GM21367 (cell line): Measurements from ENCODE around the gene DNAJB1.
"Not testable (repeated sequence)": the region's sequence is repeated elsewhere in the genome, so short reads cannot be mapped to it uniquely, and the experiment has no call there.

Experiments
- ATAC-seq: cut with Tn5 transposase; IDR thresholded peaks from one replicate; pipeline ENCODE4 v1.9.1; 2021; ENCODE audit not compliant: unreplicated experiment

The DNAJB1 gene

DNA sequence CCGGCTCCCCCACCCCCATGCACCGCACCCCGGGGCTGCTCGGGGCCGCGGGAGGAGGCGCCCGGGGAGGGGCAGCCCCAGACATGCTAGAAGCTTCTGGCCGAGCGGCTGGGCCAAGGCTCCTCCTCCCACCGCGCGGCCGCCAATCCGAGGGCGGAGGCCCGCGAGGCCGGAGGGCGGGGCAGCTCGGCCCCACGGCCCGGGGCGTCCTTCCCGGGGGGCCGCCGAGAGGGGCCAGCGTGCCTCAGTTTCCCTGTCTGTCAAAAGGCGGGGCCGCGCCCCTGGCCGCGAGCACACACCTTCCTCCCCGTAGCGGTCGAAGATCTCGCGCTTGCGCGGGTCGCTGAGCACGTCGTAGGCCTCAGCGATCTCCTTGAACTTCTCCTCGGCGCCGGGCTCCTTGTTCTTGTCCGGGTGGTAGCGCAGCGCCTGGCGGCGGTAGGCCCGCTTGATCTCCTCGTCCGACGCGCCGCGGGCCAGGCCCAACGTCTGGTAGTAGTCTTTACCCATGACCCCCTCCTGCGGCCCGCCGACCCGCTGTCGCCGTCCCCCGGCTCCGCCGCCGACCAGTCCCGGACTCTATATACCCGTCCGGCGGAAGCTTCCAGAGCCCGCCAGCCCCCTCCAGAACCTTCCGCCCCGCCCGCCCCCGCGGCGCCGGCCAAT is at the start of gene DNAJB1:
Gene DNAJB1, minus strand, starts transcription at position 558 of the 666 bp plus-strand sequence. Its CDS starts 48 bp downstream, at position 510.
- ATAC-seq, result peak; percentile 47

DNA sequence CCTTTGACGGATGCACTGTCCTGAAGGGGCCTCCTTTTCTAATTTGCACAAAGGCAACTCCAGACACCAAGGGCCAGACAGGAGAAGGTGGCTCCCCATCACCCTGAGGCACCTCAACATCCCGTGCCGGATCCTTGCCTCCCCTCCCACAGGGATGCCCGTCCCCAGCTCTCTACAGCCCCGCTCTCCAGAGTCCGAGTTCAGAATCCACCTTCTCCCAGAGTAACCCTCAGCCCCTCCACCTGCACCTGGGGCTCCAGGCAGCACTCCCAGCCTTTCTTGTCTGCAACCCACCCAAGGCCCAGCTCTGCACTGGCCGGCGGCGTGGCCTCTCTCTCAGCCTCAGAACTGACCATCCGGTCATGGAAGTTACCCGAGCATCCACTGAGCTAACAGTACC is 48.9 kb upstream of the DNAJB1 start:
- ATAC-seq, result no peak

DNA sequence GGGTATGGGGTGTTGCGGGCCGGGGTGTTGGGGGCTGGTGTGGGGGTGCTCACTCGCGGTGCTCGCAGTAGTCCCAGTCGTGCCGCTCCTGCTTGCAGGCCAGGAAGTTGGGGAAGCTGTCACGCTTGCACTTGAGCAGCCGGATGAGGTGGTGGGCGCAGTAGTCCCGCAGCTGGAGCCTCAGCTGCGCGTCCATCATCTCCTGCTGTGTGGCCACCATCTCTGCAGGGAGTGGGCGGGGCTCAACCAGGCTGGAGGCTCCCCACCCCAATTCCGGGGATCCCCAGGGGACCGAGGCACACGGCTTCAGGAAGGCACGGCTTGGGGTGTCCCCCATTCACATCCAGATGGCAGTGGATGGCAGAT is 48.5 kb upstream of the DNAJB1 start:
- ATAC-seq, result no peak

DNA sequence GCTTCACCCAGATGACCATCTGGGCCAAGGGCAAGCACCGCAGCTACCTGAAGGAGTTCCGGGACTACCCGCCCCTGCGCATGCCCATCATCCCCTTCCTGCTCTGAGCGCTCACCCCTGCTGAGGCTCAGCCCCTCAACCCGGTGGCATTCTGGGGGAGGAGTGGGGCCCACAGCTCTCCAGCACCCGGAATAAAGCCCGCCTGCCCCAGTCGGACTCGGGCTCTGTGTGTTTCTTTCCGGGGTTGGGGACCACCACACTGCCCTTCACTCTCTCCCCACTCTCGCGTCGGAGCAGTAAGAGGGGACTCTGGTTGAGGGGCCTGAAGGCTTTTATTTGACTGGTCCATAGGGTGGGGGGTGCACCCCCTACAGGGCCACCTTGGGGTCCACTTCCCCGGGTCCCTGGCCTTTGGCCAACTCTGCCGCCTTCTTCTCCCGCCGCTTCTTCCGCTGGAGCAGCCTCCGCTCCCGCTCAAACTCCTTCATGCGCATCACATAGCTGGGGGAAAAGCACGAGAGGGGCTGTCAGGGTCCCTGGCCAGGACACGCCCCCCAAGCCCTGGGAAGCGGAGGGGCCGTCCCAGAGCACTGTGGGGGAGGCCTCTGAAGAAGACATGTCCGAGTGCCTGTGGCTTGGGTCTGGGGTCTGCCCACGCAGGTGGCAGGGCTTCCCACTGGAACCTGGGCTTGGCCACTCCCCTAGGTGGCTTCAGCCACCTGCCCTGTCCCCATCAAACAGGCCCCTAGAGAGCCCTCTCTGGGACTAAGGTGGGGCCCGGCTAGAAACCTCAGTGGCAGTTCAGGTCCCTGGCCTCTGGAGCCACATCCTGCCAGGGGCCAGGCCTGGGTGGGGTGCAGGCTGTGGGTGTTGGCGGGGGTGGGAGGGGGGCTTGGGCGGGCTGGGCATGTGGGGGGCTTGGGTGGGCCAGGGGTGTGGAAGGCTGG is 47.8 kb upstream of the DNAJB1 start:
- ATAC-seq, result no peak

DNA sequence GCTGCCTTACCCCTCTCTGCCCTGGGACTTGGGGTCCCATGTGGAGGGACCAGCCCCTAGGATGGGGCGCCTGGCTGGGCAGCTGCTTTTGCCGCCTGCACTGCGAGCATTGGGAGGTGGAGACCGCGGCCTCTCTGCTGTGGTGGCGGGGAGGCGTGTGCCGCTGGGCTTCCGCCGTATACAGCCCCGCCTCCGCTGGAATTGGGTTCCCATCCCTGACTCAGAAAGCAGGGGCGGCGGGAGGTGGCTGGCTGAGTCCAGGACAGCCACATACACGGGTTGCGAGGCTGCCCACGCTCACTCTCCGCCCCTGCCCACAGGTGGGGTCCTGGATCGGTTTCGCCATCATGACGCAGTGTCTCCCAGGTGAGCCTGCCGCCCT is 47.1 kb upstream of the DNAJB1 start:
- ATAC-seq, result no peak

DNA sequence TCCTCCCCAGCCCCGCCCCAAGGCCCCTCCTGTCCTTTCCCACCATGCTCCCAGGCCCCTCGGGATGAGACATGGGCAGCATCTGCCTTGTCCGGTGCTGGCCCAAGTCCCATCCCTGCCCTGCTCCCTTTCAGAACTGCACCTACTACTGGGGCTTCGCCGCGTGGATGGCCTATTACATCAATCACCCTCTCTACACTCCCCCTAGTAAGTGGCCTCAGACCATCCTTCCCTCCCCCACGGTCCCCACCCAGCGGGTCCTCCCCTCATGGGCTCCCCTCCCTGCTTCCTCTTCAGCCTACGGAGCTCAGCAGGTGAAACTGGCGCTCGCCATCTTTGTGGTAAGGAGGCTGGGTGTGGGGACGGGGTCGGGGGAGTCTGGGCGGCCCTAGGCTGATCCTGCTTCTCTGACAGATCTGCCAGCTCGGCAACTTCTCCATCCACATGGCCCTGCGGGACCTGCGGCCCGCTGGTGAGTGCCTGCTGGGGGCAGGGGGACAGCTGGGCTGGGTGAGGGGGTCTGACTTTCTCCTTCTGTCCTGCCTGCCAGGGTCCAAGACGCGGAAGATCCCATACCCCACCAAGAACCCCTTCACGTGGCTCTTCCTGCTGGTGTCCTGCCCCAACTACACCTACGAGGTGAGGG is 46.6 kb upstream of the DNAJB1 start:
- not testable (repeated sequence) for ATAC-seq

DNA sequence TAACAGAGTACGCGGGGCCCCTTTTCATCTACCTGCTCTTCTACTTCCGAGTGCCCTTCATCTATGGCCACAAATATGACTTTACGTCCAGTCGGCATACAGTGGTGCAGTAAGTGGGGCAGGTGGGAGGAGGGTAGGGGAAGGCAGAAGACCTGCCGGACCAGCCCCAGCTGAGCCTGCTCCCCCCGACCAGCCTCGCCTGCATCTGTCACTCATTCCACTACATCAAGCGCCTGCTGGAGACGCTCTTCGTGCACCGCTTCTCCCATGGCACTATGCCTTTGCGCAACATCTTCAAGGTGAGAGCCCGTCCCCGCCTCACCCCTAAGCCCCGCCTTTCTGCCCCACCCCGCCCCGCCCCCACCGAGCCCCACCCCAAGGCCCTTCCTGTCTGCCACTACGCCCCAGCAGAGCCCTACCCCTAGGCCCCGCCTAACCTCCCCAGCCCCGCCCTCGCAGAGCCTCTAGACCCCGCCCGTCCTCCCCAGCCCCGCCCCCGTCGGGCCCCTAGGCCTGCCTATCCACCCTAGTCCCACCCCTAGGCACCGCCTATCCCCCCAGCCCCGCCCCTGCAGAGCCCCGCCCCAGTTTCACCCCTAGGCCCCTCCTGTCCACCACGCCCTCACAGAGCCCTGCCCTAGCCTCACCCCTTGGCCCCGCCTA is 45.9 kb upstream of the DNAJB1 start:
- no peak for ATAC-seq

DNA sequence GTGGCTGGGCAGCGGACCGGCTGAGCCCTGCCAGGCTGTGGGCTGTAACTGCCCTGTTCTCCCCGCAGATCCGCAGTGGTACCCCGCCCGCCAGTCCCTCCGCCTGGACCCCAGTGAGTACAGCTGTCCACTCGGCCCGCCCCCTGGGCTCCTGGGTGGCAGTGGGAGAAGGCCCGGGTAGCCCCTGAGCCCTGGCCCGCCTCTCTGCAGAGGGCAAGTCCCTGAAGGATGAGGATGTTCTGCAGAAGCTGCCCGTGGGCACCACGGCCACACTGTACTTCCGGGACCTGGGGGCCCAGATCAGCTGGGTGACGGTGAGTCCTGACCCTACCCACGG is 45.4 kb upstream of the DNAJB1 start:
- ATAC-seq, result no peak

DNA sequence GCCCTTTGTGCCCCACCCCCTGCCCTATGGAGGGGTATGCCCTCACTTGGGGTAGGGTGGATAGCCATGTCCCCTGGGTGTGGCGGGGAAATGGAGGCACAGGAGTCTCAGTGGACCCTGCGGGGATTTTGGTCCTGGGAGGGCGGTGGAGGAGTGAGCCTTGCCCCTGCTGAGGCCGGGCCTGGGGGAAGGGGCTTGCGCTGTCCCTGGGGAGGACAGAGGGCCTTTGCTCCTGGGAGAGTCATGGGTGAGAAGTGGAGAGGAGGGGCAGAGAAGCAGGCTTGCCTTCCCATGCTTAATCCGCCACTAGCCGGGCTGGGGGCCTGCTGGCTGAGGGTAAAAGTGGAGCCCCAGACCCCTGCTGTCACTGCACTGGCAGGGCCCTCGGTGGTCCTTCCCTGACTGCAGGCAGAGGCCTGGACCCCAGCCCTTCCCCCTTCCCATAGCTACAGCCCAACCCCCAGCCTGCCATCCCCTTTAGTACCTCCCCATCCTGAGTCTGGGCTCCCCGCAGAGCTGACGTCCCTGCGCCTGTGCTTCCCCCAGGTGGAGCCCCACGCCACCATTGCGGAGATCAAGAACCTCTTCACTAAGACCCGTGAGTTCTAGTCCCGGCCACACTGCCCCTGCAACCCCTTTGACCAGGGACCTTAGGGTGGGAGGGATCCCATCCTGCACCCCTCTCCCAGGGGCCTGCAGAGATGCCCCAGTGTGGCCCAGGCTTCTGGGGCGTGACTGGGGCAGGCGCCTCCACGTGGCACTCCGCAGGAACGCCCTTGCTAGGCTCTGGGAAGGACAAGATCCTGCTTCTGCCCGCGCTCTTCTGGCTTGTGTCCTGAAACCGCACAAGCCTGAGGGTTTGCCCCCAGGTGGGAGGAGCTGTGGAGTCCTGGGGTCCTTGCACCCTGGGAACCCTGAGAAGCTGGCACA is 44.7 kb upstream of the DNAJB1 start:
- ATAC-seq, result no peak

DNA sequence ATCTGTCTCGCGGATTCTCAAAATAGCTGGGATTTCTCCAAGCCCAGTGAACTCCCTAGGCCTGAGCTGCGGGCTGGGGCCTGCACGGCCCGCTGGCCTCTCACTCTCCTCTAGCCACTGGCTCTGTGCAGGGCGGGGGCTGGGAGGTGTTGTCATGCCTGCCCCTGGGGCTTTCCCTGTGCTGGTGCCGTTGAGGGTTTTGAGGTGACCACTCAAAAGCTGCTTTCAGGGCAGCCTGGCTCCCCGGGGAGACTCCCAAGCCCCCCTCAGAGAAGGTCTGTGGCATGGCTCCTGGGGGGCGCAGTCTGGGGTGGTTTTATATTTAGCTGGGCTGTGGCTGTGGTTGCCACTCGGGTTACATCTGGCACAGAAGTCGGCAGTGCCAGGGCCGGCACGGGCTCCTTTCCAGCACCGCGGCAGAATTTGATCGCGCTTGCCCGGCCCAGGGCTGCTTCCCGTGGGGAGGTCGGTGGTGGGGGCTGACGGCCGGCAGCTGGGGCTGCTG is 43.7 kb upstream of the DNAJB1 start:
- ATAC-seq, result no peak

DNA sequence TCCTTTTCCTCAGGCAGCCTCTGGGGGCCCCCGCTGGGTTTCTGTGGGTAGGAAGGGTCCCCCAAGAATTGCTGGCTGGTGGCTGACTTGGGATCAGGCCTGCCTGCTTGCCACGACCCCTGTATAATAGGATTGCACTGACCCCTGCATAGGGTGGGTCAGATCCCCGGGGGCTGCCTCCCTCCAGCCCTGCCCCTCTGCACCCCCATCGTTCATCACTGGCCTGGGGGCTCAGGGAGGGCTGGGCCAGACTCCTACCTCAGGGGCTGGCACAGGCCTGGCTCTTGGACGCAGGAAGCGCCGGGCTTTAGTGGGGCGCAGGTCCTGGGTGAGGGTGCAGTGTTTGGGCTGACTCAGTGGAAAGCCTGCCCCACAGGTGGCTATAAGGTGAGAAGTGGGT is 43.1 kb upstream of the DNAJB1 start:
- no peak for ATAC-seq

DNA sequence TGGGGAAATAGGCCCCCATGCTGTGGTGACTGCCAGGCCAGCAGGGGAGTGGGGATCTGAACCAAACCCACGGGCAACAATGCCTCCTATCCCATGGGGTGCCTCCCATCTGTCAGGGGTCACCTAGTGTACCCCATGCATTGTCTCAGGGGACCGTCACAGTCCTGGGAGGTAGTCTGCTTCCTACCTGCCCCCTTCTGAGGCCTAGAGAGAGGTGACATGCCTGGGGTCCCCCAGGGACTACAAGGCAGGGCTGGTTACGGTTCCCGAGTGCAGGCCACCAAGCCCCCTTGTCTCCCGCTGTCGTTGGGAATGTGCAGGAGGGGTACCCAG is 42.5 kb upstream of the DNAJB1 start:
- no peak for ATAC-seq

DNA sequence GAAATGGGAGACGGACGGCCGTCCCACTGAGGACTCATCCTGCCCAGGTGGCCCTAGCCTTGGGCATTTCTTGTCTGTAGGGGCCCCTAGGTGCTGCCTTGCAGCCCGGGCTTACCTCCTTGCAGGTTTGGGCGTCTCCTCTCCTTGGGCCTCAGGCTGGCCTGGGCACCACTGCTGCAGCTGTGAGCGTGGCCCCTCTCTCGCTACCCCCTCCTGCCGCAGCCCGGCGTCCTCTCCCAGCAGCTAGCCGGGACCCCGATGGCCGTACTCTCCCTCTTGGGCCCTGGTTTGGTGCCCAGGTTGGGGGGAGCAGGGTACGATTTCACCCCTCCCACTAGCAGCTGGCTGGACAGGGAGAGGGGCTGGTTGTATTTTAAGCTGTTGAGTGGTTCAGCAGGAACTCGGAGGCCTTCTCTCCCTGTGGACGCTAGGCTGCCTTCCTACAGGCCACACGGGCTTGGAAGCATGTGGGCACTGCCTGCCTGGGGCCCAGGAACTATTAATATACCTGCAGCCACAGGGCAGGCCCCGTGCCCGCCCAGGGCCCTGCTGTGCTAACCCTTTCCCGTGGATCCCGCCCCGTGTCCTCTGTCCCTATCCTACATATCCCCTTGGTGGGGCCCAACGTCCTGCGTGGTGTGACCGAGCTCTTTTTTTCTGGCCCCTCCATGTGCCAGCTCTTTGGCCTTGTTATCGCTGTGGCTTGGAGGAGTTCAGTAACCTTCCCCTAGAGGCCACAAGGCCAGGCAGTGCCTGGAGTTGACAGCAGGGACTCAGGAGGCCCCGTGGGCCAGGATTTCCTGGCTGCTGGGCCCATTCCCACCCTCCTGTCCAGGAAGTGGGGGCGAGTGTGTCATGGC is 41.9 kb upstream of the DNAJB1 start:
- ATAC-seq, result no peak

DNA sequence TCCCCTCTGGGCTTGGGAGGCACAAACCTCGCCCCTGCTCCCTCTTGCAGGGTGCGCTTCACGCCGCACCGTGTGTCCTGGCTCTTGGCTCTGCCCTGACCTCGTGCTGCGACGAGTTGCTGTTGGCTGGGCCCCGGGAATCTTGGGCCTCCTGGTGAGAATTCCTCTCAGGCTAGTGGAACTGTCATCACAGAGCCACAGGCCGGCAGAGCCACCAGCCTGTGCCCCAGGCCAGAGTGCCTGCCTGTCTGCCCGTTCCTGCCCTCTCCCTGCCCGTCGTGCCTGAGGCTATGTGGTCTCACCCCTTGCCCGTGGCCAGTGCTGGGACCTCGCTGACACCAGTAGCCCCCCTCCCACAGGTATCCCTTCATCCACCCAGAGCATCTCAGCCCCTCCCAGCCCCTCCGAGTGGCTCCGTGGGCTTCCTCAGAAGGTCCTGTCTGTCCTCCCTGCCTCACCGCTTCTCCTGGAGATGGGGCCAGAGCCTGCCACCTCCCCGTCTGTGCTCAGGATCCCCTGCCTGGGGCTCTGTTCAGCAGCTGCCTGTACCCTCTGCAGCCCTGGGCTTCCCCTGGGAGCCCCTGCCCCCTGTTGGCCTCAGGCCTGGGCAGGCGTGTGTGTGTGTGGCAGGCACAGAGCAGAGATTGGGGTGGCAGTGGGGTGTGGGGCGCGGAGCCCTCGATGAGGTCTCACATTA is 40.3 kb upstream of the DNAJB1 start:
- ATAC-seq, result no peak

DNA sequence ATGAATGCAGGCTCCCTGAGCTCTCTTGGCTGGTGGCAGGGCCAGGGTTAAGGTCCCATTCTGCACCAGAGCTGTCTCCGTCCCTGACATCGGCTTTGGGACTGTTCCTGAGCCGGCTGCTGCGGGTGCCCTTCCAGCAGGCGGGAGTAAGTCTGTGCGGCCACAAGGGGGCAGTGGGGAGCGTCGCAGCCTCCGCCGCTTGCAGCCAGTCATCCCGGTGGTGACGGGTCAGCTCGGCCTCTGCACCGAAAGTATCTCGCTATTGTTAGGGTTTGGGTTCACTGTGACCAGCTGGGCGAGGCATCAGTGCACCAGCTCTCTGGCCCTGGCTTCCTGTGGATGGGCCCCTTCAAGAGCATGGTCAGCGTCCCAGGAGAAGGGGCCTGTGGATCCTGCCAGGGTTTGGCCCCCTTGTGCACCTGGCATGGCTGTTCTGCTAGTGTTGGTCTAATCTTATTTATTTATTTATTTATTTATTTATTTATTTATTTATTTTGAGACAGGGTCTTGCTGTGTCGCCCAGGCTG is 38.5 kb upstream of the DNAJB1 start:
- ATAC-seq, result no peak

DNA sequence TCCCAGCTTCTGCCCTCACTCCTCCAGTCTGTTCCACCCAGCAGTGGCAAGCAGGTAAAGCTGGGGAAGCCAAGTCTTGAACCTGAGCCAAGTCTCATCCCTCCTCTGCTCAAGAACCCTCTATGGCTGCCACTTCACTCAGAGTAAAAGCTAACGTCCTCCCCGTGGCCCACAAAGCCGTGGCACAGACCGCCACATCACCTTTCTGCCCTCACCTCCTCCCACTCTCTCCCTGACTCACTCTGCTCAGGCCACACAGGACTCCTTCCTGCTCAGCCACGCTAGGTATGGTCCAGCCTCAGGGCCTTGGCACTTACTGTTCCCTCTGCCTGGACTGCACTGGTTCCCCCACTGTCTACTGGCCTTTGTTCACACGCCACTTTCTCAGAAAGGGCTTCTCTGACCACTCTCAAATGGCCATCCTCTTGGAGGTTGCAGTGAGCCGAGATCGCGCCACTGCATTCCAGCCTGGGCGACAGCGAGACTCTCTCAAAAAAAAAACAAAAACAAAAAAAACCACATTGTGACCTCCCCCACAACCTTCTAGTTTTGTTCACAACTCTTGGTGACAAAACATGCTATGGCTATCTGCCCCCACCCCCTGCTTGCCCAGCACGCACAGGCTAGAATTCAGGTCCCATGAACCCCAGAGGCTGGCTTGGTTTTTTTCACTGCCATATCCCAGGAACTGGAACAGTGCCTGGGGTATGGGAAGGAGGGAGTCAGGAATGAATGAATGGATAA is 37.9 kb upstream of the DNAJB1 start:
- no peak for ATAC-seq

DNA sequence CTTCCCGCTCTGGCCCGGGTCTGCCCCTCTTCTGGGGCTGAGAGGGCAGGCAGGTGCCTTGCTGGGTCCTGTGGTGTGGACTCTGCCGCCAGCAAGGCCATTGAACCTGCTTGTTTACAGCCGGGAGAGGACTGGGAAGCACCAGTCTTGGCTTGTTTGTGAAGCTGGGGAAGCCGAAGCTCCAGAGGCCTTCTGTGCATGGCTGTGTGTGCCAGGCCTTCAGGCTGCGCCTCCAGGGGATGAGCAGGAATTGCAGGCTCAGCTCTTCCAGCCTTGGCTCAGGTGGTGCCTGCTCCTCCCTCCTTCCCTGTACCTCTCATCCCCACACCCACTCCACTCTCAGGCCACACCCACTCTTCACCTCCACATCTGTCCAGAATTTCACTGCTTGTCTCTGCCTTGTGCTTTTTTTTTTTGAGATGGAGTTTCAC is 36.2 kb upstream of the DNAJB1 start:
- ATAC-seq, result no peak

DNA sequence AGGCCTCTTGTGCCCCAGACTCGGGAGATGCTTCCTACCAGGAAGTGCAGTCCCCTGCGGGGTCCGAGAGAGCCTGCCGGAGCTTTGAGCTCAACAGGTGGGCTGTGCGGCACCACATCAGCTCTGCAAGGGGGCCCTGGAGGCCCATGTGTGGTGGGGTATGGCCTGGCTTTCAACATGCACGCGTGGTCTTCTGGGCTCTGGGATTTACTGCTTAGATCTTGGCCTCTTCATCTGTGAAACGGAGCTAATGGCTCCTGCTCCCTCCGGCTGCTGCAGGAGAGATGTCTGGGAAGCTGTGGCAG is 35.7 kb upstream of the DNAJB1 start:
- ATAC-seq, result no peak
